Measurements from ENCODE around the gene NOS1. TPM values are rescaled to one million over a fixed set of nuclear protein-coding genes. Genes with fewer than 3 reads are reported as not detected.

The NOS1 gene
- total RNA-seq, 1 donor from 2014 or later: 0.07 TPM

DNA sequence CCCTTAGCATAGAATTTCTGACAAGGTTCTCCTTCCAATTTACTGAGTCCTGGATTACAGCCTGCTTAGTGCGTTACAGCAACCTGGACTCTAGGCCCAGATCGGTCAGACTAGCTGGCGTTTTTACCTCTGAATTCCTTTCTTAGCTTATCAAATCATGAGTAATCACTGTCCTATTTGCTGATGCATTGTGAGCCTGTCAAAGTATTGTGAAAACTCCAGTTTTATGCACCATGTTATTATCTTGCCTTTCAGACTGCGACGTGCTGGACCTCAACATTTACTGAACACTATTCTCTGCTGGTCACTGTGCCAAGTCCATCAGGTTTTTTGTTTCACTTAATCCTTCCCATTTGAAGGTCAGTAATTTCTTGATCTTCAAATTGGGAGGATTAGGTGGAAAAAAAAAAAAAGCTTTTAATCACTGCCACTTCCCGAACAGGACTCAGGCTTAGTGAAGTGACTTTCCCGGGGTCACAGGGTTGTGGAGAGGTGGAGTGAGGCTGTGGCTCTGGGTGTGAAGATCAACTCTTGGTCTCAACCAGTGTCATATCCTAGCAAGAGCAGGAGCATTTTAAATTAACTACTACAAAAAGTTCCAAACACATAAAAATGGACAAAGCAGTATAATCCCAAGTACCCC lies 202.4 kb downstream of the NOS1 start:
- Mint-ChIP-seq H3K36me3 (ENCODE audit: low read depth) (peaks cover 11% of the 10 kb centered on the region), H3K9me3 (no peaks in the 10 kb centered on the region), H3K27me3 (ENCODE audit: low read depth) (no peaks in the 10 kb centered on the region), H3K4me1 (no peaks in the 10 kb centered on the region), H3K4me3 (no peak overlapping the region), H3K27ac (ENCODE audit: unreplicated experiment) (peak overlapping the region; percentile 20)
- DNase-seq (ENCODE audit: low read depth, low spot score): no peak
- no peak for TF ChIP-seq CTCF (conservative IDR thresholded peaks at IDR 0.05)

Other genes starting within 250 kb of the NOS1 start
- 60.3 and 69.2 TPM in 2 replicates for gene FBXO21, start 171.2 kb downstream of the NOS1 start, total RNA-seq